DMS 273 treated with DMSO at 0.1 percent for 48 hours (cell line): ENCODE results near the gene SLC35G2.
"Not testable (repeated sequence)": the region's sequence is repeated elsewhere in the genome, so short reads cannot be mapped to it uniquely, and the experiment has no call there.

ENCODE experiments used
- DNase-seq: peaks from one replicate; lab custom pipeline; 2025; lab: John Stamatoyannopoulos, UW

The SLC35G2 gene

GRCh38 chr3:136818769-136819391 lies at the start of gene SLC35G2:
Gene SLC35G2, plus strand, starts transcription at chr3:136819126. Its CDS starts 35,335 bp downstream, at chr3:136854461.
- peak; percentile 85 for DNase-seq

- DNase-seq = no peak
These were observed 46.2 kb upstream of the SLC35G2 start for GRCh38 chr3:136772709-136773108.

- no peak for DNase-seq
These were observed 40.1 kb upstream of the SLC35G2 start for GRCh38 chr3:136778865-136779264.

GRCh38 chr3:136780741-136781140 lies 38.2 kb upstream of the SLC35G2 start:
- no peak for DNase-seq

- no peak for DNase-seq
These were observed 35.2 kb upstream of the SLC35G2 start for GRCh38 chr3:136783708-136784191.

GRCh38 chr3:136787349-136787748 lies 31.6 kb upstream of the SLC35G2 start:
- peak; percentile 28 for DNase-seq

- DNase-seq = no peak
These were observed 30.8 kb upstream of the SLC35G2 start for GRCh38 chr3:136788154-136788553.

GRCh38 chr3:136789976-136790375 lies 28.9 kb upstream of the SLC35G2 start:
- DNase-seq = no peak

- DNase-seq = no peak
These were observed 28.1 kb upstream of the SLC35G2 start for GRCh38 chr3:136790786-136791185.

- no peak for DNase-seq
These were observed 26.2 kb upstream of the SLC35G2 start for GRCh38 chr3:136792556-136793330.

- DNase-seq = not testable (repeated sequence)
These were observed 17.8 kb upstream of the SLC35G2 start for GRCh38 chr3:136801146-136801545.

- DNase-seq = no peak
These were observed 16.4 kb upstream of the SLC35G2 start for GRCh38 chr3:136802481-136802996.

GRCh38 chr3:136804141-136804540 lies 14.8 kb upstream of the SLC35G2 start:
- DNase-seq = no peak

GRCh38 chr3:136804813-136805212 lies 14.1 kb upstream of the SLC35G2 start:
- DNase-seq = peak; percentile 29

GRCh38 chr3:136805795-136806194 lies 13.1 kb upstream of the SLC35G2 start:
- no peak for DNase-seq

- DNase-seq = no peak
These were observed 7.2 kb upstream of the SLC35G2 start for GRCh38 chr3:136811701-136812100.

- no peak for DNase-seq
These were observed 1.5 kb upstream of the SLC35G2 start for GRCh38 chr3:136817448-136817847.

GRCh38 chr3:136818191-136818768 lies 646 bp upstream of the SLC35G2 start:
- peak; percentile 76 for DNase-seq

GRCh38 chr3:136819392-136819730 lies 435 bp downstream of the SLC35G2 start:
- no peak for DNase-seq

GRCh38 chr3:136819731-136820679 lies 1.1 kb downstream of the SLC35G2 start:
- peak; percentile 71 for DNase-seq

- no peak for DNase-seq
These were observed 12.5 kb downstream of the SLC35G2 start for GRCh38 chr3:136831461-136831860.
